Pancreas (tissue), 10 donors: ENCODE results near the gene MOB3A. TPM values are rescaled to one million over a fixed set of nuclear protein-coding genes. Genes with fewer than 3 reads are reported as not detected.
"Not testable (repeated sequence)": the region's sequence is repeated elsewhere in the genome, so short reads cannot be mapped to it uniquely, and the experiment has no call there.

ENCODE experiments used
- ATAC-seq, 4 donors: fragments of 200-7000 bp; cut with Tn5 transposase; one replicate each; pipeline versions ENCODE4 v1.8.0 to v1.9.1; 2020; ENCODE audit warnings: mild to moderate bottlenecking in 4 of 4, moderate library complexity in 4 of 4
- DNase-seq, 6 donors: peaks; one replicate each; pipeline ENCODE4 v3.0.0-alpha.2; 2020
- FAIRE-seq: peaks from 2 replicates; lab custom pipeline; 2012; peaks lifted over from hg19 to GRCh38; lab: Jason Lieb, UNC
- H3K27ac ChIP-seq, 4 donors: fragments of 200-600 bp; sonication (generic); 1 replicate in 3 of 4; 2 replicates in 1 of 4; pipeline versions ENCODE4 v1.5.0 to v1.8.0; 2020
- H3K27me3 ChIP-seq, 4 donors: fragments of 200-600 bp; one replicate each; pipeline ENCODE4 v1.8.0; 2021
- H3K36me3 ChIP-seq, 3 donors: fragments of 200-600 bp; sonication (generic) in 1 of 3; one replicate each; pipeline versions ENCODE4 v1.5.0 to v1.8.0; 2020 to 2021
- H3K4me1 ChIP-seq, 3 donors: fragments of 200-600 bp; one replicate each; pipeline ENCODE4 v1.8.0; 2021
- H3K4me3 ChIP-seq, 4 donors: fragments of 200-600 bp; sonication (generic) in 2 of 4; one replicate each; pipeline versions ENCODE4 v1.5.0 to v1.8.0; 2020 to 2021
- H3K9me3 ChIP-seq, 4 donors: fragments of 200-600 bp; one replicate each; pipeline ENCODE4 v1.8.0; 2021
- WGBS, 2 donors: extraction: QIAGEN DNeasy Blood & Tissue Kit; methylation state at CpG; one replicate each; pipeline ENCODE4 v1.1.7; 2013; 5-methylcytosine and 5-hydroxymethylcytosine counted together
- intact Hi-C, 3 donors: fragments of 100-400 bp; cut with DNase I; formaldehyde crosslinking; loops; one replicate each; pipeline versions ENCODE4 v1.11.1 to v1.14.2; 2022
- polyA plus RNA-seq, 2 donors: library from polyadenylated mRNA; stranded (reverse); fragments of 200-250 nt; gene quantifications; one replicate each; pipeline ENCODE4 v1.2.3, GENCODE V29; 2013
- total RNA-seq, 6 donors: library from RNA; stranded (reverse); fragmentation: NEBNext Ultra II Directional in 4 of 6; extraction: Animal tissue kit (Norgen Biotek cat#: 25700) in 4 of 6; gene quantifications; one replicate each; pipeline versions ENCODE4 v1.2.1 to v1.2.4, GENCODE V29; 2021 to 2023
- TF ChIP-seq, protein P1 (sequence below), 4 donors: fragments of 200-600 bp; sonication (generic) in 3 of 4; IDR thresholded peaks; one replicate each; pipeline versions ENCODE4 v1.5.0 to v1.8.0; 2021; ENCODE audit warnings: antibody characterized with exemption in 4 of 4
- donor health status: healthy with polysubstance abuse.
- donor health status: DM: no; HTN: no; CAD: no; lungs with moderate emphysema.
- donor health status: DM: no; HTN: no; CAD: no.
- donor health status: control.
- donor health status: control.
- donor health status: Bipolar disorder and iron deficiency.
- donor health status: DM: yes; HTN: yes; CAD: no.
- donor health status: DM: no; HTN: no; CAD: no.
- donor health status: DM: no; HTN: no; CAD: no.
- donor health status: DM: yes; HTN: yes; CAD: no.

The MOB3A gene
- total and polyA plus RNA-seq, 8 donors: 9.2 to 26.0 (median 16.6) TPM

DNA sequence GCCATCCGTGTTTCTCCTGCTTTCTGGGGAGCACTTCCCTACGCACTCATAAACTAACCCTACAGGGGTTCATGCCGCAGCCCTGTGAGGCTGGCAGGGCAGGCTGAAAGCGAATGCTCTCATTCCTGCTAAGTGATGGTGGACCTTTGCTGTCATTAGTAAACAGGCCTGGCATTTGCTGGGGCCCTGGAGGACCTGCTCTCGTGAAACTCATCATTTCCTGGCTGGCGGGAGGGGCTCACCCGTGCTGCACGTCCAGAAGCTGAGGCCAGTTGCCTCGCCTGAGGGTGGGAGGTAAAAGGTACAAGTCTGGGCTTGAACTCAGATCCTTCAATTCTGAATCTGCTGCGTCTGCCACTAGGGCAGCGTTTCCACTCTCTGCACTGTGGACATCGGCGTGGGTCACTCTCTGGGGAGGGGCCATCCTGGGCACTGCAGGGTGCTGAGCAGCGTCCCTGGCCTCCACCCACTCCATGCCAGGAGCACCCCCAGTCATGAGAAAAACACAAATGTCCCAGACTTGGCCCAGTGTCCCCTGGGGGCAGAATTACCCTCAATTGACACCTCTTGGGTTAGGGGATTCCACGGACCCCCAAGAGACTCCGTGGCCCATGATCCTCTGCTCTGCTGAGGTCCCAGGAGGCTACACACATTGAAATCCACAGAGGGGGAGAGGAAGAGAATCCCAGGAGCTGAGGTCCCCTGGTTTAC lies 7.0 kb downstream of the MOB3A start:
- no peaks in the 10 kb centered on the region for H3K27me3 ChIP-seq
- H3K27ac ChIP-seq: peak overlapping the region in 1 of 4 donors; percentile 5
- peaks cover 0 to 10% (median 0%) of the 10 kb centered on the region in 3 donors for H3K4me1 ChIP-seq
- no peaks in the 10 kb centered on the region for H3K9me3 ChIP-seq
- FAIRE-seq (no peak), ATAC-seq (peak in 1 of 4 donors; percentile 7), DNase-seq (no peak)
- 83 to 86% methylated on average over 16 of the region's 16 CpGs for WGBS, 2 donors
- no peaks in the 10 kb centered on the region for H3K36me3 ChIP-seq
- H3K4me3 ChIP-seq: no peak overlapping the region
- intact Hi-C loops: no loop called here
- TF ChIP-seq, protein P1, sequence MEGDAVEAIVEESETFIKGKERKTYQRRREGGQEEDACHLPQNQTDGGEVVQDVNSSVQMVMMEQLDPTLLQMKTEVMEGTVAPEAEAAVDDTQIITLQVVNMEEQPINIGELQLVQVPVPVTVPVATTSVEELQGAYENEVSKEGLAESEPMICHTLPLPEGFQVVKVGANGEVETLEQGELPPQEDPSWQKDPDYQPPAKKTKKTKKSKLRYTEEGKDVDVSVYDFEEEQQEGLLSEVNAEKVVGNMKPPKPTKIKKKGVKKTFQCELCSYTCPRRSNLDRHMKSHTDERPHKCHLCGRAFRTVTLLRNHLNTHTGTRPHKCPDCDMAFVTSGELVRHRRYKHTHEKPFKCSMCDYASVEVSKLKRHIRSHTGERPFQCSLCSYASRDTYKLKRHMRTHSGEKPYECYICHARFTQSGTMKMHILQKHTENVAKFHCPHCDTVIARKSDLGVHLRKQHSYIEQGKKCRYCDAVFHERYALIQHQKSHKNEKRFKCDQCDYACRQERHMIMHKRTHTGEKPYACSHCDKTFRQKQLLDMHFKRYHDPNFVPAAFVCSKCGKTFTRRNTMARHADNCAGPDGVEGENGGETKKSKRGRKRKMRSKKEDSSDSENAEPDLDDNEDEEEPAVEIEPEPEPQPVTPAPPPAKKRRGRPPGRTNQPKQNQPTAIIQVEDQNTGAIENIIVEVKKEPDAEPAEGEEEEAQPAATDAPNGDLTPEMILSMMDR (IDR thresholded peaks at IDR 0.05): no peak

DNA sequence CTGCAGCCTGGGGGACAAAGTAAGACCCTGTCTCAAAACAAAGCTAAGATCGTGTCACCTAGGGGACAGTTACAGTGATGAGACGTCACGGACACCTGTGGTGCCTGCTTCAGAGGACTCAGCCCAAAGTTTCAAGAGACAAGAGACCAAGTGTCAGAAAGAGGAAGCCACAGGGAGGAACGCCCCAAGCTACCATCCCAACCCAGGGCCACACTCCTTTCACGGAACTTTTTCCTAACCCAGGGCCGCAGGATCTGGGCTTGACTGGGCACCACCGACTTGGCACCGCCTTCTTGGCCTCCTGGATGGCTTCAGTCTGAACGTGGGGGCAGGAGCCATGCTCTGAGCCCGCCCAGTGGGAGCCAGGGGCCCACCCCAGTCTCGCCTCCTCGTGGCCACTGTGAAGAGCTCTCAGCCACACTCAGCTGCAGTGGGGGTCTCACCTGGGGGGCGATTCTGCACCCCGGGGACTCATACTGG lies 8.5 kb downstream of the MOB3A start:
- intact Hi-C loops: no loop called here
- ATAC-seq (peak in 1 of 4 donors; percentile 10), FAIRE-seq (no peak)

DNA sequence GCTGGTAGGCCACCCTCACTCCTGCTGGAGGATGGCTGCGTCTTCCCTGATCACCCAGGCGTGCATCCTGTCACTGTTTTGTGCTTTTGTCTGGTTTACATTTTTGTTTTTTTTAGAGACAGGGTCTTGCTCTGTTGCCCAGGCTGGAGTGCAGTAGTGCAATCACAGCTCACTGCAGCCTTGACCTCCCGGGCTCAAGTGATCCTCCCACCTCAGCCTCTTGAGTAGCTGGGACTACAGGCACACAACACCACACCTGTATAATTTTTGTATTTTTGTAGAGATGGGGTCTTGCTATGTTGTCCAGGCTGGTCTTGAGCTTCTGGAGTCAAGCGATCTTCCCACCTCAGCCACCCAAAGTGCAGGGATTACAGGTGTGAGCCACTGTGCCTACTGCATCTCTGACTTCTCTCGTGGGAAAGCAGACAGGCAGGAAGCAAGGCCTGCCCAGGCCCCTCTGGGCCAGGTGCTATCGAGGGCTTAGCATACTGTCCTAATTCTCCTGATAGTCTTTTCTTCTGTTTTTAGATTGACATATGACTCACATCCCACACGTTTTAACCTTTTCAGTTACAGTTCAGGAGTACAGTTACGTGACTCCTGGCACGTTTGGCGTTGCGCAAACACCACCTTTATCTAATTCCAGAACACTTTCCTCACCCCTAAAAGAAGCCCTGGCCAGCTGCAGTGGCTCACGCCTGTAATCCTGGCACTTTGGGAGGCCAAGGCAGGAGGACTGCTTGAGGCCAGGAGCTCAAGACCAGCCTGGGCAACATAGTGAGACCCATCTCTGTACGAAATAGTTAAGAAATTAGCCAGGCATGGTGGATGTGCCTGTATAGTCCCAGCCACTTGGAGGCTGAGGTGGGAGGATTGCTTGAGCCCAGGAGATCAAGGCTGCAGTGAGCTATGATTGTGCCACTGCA lies 9.2 kb downstream of the MOB3A start:
- peak overlapping the region in 2 of 4 donors; percentile 0 to 22 for H3K27ac ChIP-seq
- H3K4me1 ChIP-seq, DNase-seq, FAIRE-seq, H3K36me3 ChIP-seq, H3K4me3 ChIP-seq, H3K9me3 ChIP-seq, H3K27me3 ChIP-seq, intact Hi-C loops, ATAC-seq: not testable (repeated sequence)
- WGBS, 2 donors: 58 to 65% methylated on average over 13 of the region's 13 CpGs

More for the DNA sequence above, 8.5 kb downstream of the MOB3A start:
- WGBS, 2 donors: 83 to 89% methylated on average over 12 to 14 of the region's 14 CpGs
- no peaks in the 10 kb centered on the region for H3K36me3 ChIP-seq
- H3K27me3 ChIP-seq: no peaks in the 10 kb centered on the region
- TF ChIP-seq, protein P1 (IDR thresholded peaks at IDR 0.05): no peak
- no peaks in the 10 kb centered on the region for H3K9me3 ChIP-seq
- no peak overlapping the region for H3K4me3 ChIP-seq
- DNase-seq: no peak
- H3K27ac ChIP-seq: peak overlapping the region in 1 of 4 donors; percentile 22
- peaks cover 0 to 10% (median 0%) of the 10 kb centered on the region in 3 donors for H3K4me1 ChIP-seq

DNA sequence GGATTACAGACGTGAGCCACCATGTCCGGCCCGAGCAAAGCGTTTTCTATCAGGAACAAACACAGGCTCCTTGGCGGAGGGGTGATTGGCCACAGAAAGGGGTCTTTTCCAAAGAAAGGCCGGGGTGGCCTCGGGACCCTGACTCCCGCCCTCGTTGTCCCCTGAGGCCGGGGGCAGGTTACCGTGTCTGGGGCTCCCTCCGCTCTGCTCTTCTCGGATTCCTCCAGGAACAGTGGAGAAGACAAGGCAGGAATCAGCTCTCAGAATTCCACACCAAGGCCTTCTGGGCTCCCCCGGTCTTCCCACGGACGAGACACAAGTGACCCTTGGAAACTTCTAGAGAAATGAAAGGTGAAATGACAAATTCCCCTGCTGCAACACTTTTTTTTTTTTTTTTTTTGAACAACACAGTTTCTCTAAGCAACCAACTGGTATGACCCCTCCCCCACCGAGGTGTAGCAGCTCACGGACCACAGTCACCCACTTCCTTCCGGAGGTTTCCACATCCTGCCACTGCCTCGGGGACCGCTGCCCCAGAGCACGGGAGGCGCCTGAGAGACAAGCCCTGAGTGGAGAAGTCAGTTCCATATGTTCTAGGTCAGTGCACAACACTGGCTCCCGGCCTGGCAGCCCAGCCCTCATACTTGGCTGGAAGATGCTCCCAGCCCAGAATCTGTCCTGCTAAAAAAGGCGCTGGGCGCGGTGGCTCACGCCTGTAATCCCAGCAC lies 11.0 kb downstream of the MOB3A start:
- TF ChIP-seq, protein P1 (IDR thresholded peaks at IDR 0.05): no peak
- DNase-seq: peak in 2 of 6 donors; percentile 58 to 65
- FAIRE-seq: no peak
- 83% methylated on average over 28 of the region's 28 CpGs for WGBS, 2 donors
- Histone ChIP-seq H3K4me1 (peaks cover 0 to 5% (median 0%) of the 10 kb centered on the region in 3 donors), H3K4me3 (peak overlapping the region in 1 of 4 donors; percentile 14), H3K9me3 (no peaks in the 10 kb centered on the region), H3K36me3 (no peaks in the 10 kb centered on the region), H3K27me3 (no peaks in the 10 kb centered on the region), H3K27ac (peak overlapping the region in 2 of 4 donors; percentile 42 to 58)
- peak in 3 of 4 donors; percentile 44 to 59 (median 46) for ATAC-seq
- intact Hi-C loops: no loop called here
